IPS DF 4.7 (cell line): Measurements from ENCODE around the gene KRTAP5-1.
"Not testable (repeated sequence)": the region's sequence is repeated elsewhere in the genome, so short reads cannot be mapped to it uniquely, and the experiment has no call there.

ENCODE experiments used
- DNase-seq: peaks from one replicate; pipeline ENCODE4 v3.0.0-alpha.2; 2013; ENCODE audit warnings: low spot score; ENCODE audit errors: extremely low read depth

KRTAP5-1 gene, protein sequence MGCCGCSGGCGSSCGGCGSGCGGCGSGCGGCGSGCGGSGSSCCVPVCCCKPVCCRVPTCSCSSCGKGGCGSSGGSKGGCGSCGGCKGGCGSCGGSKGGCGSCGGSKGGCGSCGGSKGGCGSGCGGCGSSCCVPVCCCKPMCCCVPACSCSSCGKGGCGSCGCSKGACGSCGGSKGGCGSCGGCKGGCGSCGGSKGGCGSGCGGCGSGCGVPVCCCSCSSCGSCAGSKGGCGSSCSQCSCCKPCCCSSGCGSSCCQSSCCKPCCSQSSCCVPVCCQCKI

DNA sequence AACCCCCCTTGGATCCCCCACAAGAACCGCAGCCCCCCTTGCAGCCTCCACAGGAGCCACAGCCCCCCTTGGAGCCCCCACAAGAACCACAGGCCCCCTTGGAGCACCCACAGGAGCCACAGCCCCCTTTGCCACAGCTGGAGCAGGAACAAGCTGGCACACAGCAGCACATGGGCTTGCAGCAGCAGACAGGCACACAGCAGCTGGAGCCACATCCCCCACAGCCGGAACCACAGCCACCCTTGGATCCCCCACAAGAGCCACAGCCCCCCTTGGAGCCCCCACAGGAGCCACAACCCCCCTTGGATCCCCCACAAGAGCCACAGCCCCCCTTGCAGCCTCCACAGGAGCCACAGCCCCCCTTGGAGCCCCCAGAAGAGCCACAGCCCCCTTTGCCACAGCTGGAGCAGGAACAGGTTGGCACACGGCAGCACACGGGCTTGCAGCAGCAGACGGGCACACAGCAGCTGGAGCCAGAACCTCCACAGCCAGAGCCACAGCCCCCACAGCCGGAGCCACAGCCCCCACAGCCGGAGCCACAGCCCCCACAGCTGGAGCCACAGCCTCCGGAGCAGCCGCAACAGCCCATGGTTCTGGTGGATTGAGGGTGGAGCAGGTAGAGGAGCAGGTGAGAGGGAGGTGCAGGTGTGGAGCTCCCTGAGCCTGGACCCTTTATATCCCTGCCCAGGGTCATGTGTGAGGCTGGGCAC, at the start of gene KRTAP5-1:
Gene KRTAP5-1, minus strand, starts transcription at position 623 of the 710 bp plus-strand sequence. Its CDS starts 34 bp downstream, at position 589.
- DNase-seq = not testable (repeated sequence)

DNA sequence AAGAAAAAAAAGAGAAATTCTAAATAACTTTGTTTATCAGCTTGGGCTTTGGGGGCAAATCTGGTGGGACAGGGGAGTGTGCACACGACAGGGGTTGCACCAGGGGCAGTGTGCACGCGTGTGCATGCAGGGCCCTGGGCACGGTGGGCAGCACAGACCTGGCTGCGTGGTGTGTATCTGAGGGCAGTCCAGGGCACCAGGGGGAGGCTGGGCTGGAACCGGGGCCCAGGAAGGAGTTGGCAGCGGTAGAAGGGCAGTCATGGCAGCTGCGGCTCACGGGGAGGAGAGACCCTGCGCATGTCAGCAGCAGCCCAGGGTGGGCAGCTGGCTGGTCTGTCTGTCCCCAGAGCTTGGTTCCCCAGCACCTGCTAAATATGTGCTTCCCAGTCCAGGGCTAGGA, 48.8 kb upstream of the KRTAP5-1 start:
- DNase-seq = no peak

DNA sequence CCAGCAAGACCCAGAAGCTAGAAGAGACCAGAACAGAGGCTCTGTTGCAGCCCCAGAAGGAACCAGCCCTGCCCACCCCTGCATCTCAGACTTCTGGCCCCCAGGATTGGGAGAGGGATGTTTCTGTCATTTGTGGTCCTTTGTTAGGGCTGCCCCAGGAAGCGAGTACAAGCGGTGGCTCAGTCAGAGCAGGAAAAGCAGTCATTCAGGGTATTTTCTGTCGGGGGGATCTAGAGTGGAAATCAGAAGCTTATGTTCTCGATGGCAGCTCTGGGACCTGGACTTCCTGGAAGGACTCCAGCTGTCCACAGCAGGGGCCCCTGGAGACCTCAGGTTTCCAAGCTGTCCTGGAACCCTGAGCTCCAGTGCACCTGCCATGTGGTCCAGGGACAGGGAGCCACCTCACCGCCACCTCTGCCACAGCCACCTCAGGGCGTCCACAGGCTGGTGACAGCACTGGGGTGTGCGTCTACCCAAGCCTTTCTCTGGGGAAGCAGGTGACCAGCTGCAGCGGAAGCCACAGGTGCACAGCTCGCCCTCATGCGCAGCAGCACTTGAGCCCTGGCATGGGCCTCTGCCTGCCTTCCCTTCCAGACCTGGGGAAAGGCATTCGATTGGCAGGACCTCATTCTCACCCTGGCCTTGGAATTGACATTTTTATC, 47.1 kb upstream of the KRTAP5-1 start:
- no peak for DNase-seq

DNA sequence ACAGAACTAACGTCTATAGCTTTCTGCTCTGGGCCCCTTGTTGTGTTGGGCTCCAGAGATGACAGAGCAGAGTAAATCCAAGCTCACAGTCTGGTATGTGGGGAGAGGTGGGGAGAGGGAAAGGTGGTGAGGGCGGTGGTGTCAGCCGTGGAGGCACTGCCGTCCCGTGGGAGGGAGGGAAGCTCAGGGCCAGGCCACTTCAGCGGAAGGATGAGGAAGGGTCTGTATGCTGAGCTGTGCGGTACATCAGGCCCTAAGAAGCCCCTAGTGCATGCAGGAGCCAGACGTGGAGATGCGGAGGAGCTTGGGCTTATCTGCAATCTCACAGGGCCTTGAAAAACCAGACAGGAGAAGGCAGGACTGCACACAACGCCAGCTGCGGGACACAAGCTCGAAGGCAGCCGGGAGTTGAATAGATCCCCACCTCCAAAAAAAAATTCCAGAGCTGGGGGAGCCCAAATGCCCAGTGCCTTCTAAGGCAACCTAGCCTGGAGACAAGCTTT, 46.0 kb upstream of the KRTAP5-1 start:
- no peak for DNase-seq

DNA sequence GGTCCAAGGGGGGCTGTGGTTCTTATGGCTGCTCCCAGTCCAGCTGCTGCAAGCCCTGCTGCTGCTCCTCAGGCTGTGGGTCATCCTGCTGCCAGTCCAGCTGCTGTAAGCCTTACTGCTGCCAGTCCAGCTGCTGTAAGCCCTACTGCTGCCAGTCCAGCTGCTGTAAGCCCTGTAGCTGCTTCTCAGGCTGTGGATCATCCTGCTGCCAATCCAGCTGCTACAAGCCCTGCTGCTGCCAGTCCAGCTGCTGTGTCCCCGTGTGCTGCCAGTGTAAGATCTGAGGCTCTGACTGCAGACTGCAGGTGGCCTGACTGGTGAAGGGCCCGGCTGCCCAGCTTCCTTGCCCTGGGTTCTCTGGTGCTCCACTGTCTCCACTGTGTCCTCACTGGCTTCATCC, 45.2 kb upstream of the KRTAP5-1 start:
- DNase-seq = no peak

DNA sequence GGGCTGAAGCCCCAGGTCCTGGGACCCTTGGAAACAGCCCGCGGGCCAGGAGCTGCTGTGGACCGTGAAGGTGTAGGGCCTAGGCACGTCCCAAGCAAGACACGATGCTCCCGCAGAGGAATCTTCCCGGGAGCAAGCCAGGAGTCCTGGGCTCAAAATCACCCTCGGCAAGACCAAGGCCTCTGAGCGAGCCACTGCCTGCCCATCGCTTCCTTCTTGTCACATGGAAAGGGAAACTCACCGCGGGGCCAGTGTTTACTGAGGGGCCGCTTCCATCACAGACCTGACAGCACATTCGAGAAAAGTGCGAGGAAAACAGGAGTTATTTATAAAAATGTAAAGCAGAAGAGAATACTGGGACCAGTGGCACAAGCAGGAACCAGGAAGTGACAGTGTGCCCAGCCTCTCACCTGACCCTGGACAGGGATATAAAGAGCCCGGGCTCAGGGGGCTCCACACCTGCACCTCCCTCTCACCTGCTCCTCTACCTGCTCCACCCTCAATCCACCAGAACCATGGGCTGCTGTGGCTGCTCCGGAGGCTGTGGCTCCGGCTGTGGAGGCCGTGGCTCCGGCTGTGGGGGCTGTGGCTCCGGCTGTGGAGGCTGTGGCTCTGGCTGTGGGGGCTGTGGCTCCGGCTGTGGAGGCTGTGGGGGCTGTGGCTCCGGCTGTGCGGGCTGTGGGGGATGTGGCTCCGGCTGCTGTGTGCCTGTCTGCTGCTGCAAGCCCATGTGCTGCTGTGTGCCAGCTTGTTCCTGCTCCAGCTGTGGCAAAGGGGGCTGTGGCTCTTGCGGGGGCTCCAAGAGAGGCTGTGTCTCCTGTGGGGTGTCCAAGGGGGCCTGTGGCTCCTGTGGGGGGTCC, 44.5 kb upstream of the KRTAP5-1 start, which contains the start of gene KRTAP5-5:
Gene KRTAP5-5, plus strand, starts transcription at position 450 of the 860 bp plus-strand sequence. Its CDS starts 66 bp downstream, at position 516.
- no peak for DNase-seq

DNA sequence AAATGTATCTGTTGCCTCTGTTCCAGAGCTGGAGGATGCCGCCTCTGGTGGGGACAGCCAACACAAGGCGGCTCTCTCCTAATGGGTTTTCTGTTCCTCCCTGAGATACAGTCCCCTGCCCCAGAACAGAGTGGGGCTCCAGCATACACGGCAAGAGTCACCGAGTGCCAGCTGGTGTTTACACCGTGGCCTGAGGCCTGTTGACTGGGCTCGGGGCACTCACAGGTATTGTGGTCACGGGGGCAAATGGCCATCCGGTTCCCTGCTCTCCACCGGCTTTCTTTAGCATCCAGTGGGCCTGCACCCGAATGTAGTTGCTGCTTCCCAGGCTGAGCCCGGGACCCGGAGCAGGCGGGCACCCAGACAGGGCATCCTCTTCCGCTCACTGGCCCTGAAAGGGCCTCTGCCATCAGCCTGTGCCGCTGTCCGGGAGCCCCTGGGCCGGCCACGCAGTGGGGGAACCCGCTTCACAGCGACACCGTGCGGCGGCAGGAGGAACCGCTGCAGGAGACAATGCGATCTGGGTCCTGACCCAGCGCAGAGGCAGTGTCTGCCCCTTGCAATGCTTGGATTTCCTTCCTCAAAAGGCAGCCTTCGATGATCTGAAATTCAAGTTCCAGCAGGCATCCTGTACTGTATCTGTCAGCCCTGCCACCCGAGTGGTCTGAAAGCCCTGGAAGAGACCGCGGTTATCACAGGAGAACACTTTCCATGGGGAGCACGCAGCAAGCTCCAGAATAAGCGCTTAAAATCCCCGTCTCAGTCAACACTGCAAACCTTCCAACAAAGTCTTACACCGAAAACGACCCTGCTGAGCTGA, 43.6 kb upstream of the KRTAP5-1 start:
- no peak for DNase-seq

DNA sequence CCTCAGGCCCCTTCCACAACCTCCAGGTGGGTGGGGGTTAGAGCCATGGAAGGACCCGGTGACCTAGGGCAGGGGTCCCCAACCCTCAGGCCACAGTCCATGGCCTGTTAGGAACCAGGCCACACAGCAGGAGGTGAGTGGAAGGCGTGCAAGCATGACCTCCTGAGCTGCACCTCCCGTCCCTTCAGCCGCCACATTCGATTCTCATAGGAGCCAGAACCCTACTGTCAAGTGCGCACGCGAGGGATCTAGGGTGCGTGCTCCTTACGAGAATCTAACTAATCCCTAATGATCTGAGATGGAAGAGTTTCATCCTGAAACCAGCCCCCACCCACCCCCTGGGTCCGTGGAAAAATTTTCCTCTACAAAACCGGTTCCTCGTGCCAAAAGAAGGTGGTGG, 40.5 kb upstream of the KRTAP5-1 start:
- DNase-seq = no peak

DNA sequence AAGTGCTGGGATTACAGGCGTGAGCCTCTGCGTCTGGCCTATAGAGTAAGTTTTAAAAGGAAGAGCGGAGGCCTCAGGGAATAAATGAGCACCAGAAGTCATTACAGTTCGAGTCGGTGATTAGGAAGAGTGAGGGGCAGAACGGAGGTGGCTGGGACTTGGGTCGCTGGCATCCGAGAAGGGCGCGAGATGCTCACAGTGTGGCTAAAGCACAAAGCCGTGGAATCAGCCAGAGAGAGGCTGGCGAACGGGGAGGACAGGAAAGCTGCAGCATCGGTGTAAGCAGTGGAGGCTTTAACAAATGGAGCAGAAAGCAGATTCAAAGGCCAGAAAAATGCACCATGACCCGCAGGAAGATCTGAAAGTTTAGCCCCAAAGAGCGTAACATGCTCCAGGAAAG, 39.5 kb upstream of the KRTAP5-1 start:
- DNase-seq = no peak

DNA sequence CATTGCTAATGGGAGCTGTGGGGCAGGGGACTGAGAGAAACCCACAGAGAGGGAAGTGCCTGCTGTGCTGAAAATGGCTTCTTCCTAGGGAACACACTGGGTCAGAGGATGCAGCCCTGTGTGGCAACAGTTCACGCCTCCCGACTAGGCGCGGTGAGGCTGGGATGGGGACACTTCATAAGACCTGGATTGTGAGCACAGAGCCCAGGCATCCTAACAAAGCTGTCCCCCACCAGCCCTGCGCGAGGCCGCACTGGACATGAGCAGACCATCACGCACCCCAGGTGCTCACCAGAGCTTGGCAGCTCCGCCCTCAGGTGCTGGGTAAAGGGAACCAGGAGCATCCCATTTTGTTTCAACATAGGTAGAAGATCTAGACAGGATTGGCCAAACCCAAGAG, 38.6 kb upstream of the KRTAP5-1 start:
- DNase-seq = no peak

DNA sequence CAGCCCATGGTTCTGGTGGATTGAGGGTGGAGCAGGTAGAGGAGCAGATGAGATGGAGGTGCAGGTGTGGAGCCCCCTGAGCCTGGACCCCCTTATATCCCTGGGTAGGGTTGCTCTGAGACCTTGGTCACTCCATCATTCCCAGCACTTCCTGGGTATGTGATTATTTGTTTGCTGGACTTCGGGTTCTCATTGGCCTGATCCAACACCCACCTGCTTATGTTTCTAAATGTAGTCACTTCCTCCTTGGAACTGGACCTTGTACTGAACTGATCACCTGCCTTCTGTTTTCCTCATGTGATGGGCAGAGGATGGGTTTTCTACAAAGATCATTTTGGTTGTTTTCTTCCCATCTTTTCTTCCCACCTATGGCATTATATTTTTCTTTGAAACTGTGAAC, 37.0 kb upstream of the KRTAP5-1 start, which contains the start of gene KRTAP5-4:
Gene KRTAP5-4, minus strand, starts transcription at position 53 of the 400 bp plus-strand sequence. Its CDS starts 45 bp downstream, at position 8.
- DNase-seq = no peak

DNA sequence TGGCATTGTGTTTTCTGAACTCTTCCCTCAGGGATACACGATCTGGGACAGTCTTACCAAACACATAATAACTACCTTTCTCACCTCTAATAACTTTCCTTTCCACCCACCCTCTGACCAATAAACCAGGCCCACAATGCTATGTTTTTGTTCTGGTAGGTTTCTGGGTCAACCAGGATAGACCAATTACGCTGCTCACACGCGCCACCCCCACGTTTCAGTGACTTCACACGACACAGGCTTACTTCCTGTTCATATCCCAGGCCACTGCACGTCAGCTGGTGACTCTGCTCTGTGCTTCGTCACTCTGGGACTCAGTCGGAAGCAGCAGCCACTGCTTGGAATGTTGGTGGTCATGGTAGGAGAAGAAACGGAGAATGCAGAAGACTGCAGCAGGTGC, 34.4 kb upstream of the KRTAP5-1 start:
- no peak for DNase-seq

DNA sequence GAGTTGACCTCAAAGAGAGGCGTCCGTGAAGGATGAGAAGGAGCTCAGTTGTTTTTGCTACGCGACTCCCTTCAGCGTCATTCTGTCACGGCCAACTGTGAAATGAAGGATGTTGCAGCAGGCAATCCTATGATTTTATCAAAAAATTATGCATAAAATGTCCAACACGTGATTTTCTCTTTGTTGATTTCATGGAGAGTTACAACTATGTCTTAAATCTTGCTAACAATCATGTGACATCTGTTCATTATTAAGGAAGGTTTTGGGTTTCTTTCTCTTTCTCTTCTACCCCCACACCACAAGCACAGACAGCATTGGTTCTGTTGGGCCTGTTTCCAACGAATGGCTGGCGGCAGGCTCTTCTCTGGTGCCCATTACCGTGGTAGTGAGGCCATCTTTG, 33.1 kb upstream of the KRTAP5-1 start:
- DNase-seq = no peak

DNA sequence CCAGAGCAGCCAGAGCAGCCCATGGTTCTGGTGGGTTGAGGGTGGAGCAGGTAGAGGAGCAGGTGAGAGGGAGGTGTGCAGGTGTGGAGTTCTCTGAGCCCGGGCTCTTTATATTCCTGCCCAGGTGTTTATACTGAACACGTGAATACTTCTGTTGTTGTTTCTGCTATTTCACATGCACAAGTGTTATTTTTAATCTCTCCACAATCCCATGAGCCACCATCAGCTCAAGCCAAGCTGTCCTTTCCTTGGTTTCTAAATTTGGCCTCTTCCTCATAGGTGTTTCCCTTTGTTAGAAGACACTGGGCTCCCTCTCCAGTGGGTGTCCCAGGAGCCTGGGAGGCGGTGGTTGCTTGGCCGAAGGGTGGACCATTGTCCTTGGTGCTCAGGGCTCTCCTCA, 23.3 kb upstream of the KRTAP5-1 start, which contains the start of gene KRTAP5-3:
Gene KRTAP5-3, minus strand, starts transcription at position 101 of the 400 bp plus-strand sequence. Its CDS starts 78 bp downstream, at position 23.
- DNase-seq = no peak

DNA sequence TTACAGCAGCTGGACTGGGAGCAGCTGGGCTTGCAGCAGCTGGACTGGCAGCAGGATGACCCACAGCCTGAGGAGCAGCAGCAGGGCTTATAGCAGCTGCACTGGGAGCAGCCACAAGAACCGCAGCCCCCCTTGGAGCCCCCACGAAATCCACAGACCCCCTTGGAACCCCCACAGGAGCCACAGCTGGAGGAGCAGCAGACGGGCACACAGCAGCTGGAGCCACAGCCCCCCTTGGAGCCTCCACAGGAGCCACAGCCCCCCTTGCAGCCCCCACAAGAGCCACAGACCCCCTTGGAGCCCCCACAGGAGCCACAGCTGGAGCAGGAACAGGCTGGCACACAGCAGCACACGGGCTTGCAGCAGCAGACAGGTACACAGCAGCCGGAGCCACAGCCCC, 22.8 kb upstream of the KRTAP5-1 start:
- DNase-seq = not testable (repeated sequence)

DNA sequence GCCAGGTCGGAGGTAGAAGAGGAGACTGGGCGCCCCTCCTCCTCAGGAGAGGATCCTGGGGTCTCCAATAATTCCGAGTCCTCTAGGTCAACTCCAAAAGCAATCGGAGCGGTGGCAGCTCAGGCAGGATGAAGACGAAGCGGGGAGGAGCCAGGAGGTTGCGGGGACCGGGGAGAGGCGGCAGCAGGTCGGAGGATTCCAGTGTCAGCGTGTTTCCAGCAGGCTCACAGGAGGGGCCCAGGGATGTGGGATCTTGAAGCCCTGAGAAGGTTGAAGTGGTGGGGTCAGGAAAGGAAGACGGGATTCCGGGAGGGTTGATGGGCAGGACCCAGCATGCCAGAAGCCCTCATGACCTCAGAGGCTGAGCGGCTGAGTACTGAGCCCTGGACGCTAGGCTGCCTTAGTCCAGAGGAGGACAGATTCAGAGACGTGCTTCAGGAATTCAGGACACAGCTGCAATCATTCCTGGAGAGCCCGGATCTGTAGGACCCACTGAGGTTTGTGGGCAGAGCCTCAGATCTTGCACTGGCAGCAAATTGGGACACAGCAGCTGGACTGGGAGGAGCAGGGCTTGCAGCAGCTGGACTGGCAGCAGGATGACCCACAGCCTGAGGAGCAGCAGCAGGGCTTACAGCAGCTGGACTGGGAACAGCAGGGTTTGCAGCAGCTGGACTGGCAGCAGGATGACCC, 22.2 kb upstream of the KRTAP5-1 start:
- not testable (repeated sequence) for DNase-seq

DNA sequence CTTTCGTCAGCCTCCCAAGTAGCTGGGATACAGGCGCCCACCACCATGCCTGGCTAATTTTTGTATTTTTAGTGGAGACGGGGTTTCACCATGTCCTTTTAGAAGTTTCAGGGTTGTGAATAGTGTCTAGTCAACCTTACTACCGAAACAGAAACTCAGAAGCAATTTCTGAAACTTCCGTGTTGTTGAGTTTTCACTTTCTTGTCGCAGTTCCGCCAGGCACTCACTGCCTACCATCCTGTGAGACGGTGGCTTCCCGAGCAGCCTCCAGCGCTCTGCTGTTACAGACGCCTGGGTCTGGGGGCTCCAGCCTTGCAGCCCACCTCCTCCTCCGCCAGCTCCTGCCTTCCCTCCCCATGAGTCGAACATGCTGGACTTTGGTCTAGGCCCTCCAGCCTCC, 20.8 kb upstream of the KRTAP5-1 start:
- not testable (repeated sequence) for DNase-seq

DNA sequence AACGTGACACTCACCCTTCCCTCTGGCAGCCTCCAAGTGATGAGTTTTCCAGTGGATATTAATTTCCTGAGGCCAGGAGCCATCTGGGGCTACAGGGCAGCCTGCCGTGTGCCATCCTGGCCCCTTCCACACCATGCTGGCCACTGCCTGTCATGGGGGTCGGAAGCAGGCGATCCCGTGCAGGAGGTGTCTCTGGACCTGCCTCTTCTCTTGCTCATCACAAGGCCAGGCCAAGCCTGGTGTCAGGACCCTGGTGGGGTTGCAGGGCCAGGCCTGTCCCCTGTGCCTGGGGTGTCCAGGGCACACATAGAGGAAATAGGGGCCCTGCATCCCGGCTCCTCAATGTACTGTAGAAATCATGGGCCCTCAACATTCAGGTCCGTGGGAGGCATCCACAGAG, 19.6 kb upstream of the KRTAP5-1 start:
- DNase-seq = no peak

DNA sequence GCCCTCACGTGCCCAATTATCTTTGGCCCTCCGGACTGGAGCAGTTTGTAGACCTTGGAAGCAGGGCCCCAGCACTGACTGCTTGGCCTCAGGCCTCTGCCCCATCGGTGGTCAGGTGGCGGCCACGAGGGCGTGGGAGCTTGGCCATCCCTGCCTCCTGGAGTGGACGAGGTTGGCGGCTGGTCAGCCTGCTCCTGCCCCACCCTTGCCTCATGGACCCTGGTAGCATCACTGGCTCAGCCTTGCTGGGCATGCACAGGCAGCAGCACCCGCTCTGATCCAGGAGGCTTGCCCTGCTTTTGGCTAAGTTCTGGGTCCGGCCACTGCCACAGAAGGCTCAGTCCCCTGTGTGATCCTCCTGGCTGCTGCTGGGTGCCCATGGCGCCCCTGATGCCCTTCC, 19.1 kb upstream of the KRTAP5-1 start:
- no peak for DNase-seq
